Measurements from ENCODE around the gene OBP2A. TPM values are rescaled to one million over a fixed set of nuclear protein-coding genes. Genes with fewer than 3 reads are reported as not detected.

OBP2A gene
- total and polyA plus RNA-seq, 2 of the 8 experiments (the other 6 are each of a cell fraction or from before 2014, with no cell fraction given), result not detected

GRCh38 chr9:135551031-135551430 is 5.1 kb downstream of the OBP2A start:
- Histone ChIP-seq H3K79me1 (ENCODE audit: low read depth, low read length) (no peaks in the 10 kb centered on the region), H3K18ac (ENCODE audit: extremely low read depth, low read length) (no peak overlapping the region), H3K56ac (replicated peaks; ENCODE audit: insufficient read length, low read depth, low read length) (no peak overlapping the region), H3K4ac (replicated peaks; ENCODE audit: insufficient read length, low read depth, low read length) (no peak overlapping the region), H3K4me1 (replicated peaks in 1 of 4; ENCODE audit: control insufficient read depth in 3 of 4, insufficient read depth in 4 of 4, low read length in 3 of 4) (no peaks in the 10 kb centered on the region; a peak in 1 of 7 replicates), H3K79me2 (ENCODE audit: control insufficient read depth in 1 of 2, insufficient read depth in 2 of 2, low read length in 2 of 2) (no peaks in the 10 kb centered on the region), H3K27me3 (replicated peaks in 1 of 4; ENCODE audit: control insufficient read depth in 3 of 4, extremely low read depth in 1 of 4, insufficient read depth in 3 of 4, low read length in 3 of 4) (no peaks in the 10 kb centered on the region; a peak in 1 of 7 replicates), H2AFZ (ENCODE audit: low read length) (no peak overlapping the region), H2BK5ac (ENCODE audit: low read depth, low read length) (no peak overlapping the region), H3K9ac (replicated peaks in 1 of 4; ENCODE audit: extremely low read depth in 1 of 4, low read depth in 3 of 4, low read length in 3 of 4) (no peak overlapping the region), H3K9me3 (ENCODE audit: insufficient read depth in 2 of 2, low read depth in 1 of 2, low read length in 1 of 2) (no peaks in the 10 kb centered on the region), H2BK15ac (ENCODE audit: low read length) (no peak overlapping the region), H3K23me2 (ENCODE audit: low read depth, low read length) (no peaks in the 10 kb centered on the region), H2BK20ac (ENCODE audit: low read length) (no peak overlapping the region), H3K36me3 (ENCODE audit: control insufficient read depth in 2 of 4, insufficient read depth in 4 of 4, low read length in 3 of 4) (no peaks in the 10 kb centered on the region), H3K4me2 (ENCODE audit: insufficient read depth in 1 of 2, low read depth in 2 of 2, low read length in 2 of 2) (no peak overlapping the region), H2AK5ac (ENCODE audit: low read depth, low read length) (no peak overlapping the region), H4K5ac (ENCODE audit: insufficient read length, low read depth, low read length) (no peak overlapping the region), H2BK120ac (replicated peaks; ENCODE audit: low read depth, low read length) (no peak overlapping the region), H3K27ac (ENCODE audit: low read depth, low read length) (no peak overlapping the region), H2BK12ac (ENCODE audit: low read depth, low read length) (no peak overlapping the region), H4K20me1 (replicated peaks in 1 of 2; ENCODE audit: control insufficient read depth in 1 of 2, insufficient read depth in 2 of 2, low read length in 2 of 2) (no peaks in the 10 kb centered on the region), H3K14ac (ENCODE audit: insufficient read length) (no peak overlapping the region), H4K8ac (ENCODE audit: extremely low read depth, insufficient read depth, low read length) (no peak overlapping the region), H3K4me3 (ENCODE audit: extremely low read depth in 1 of 4, insufficient read depth in 2 of 4, low read depth in 3 of 4, low read length in 4 of 4) (no peak overlapping the region), H3K23ac (ENCODE audit: insufficient read length) (no peak overlapping the region), H4K91ac (replicated peaks; ENCODE audit: insufficient read length, low read length) (no peak overlapping the region)
- CTCF ChIA-PET (ENCODE audit: partially characterized antibody), result interaction anchor here (1.5 to 1.7 kb wide), 2 partner anchors 18 to 53 kb away, joined by 4 to 7 read pairs; no protein-coding TSS in a partner anchor
- DNase-seq (ENCODE audit: low read depth in 1 of 2, low spot score in 2 of 2) (no peak), FAIRE-seq (no peak)
- WGBS, 2 experiments (ENCODE audit: extremely low coverage in 1 of 2, insufficient coverage in 1 of 2, insufficient read length in 1 of 2, insufficient replicate concordance in 2 of 2, low coverage in 1 of 2, low lambda C conversion rate in 2 of 2, missing lambda C conversion rate in 1 of 2), result 91% methylated on average over 14 of the region's 14 CpGs; no CpG with 5 or more reads in 1 of the 2 experiments
- POLR2A ChIA-PET (ENCODE audit: partially characterized antibody), result interaction anchor here (1.9 kb wide), 1 partner anchor 45 kb away, joined by 5 read pairs; no protein-coding TSS in a partner anchor
- TF ChIP-seq HDAC6 (IDR thresholded peaks at IDR 0.05; ENCODE audit: low read depth, low read length), result no peak
- TF ChIP-seq NANOG (IDR thresholded peaks at IDR 0.05; ENCODE audit: insufficient read depth, low read depth, low read length, poor library complexity, severe bottlenecking), result no peak
- no peak for TF ChIP-seq TEAD4 (IDR thresholded peaks at IDR 0.05; ENCODE audit: low read depth, low read length)
- no peak for TF ChIP-seq CBX8 (IDR thresholded peaks at IDR 0.05; ENCODE audit: borderline replicate concordance, low read depth, low read length)
- TF ChIP-seq SIX5 (IDR thresholded peaks at IDR 0.05; ENCODE audit: low read depth, low read length), result no peak
- TF ChIP-seq POLR2AphosphoS5 (IDR thresholded peaks at IDR 0.05; ENCODE audit: low read depth, low read length), result no peak
- no peak for TF ChIP-seq SAP30 (IDR thresholded peaks at IDR 0.05; ENCODE audit: insufficient read depth, insufficient replicate concordance, low read length)
- no peak for TF ChIP-seq SP4 (IDR thresholded peaks at IDR 0.05; ENCODE audit: low read length)
- no peak for TF ChIP-seq SRF (IDR thresholded peaks at IDR 0.05; ENCODE audit: low read depth, low read length)
- TF ChIP-seq CTBP2 (IDR thresholded peaks at IDR 0.05; ENCODE audit: borderline replicate concordance, insufficient read depth, insufficient read length, low read length), result no peak
- TF ChIP-seq CEBPB (IDR thresholded peaks at IDR 0.05; ENCODE audit: low read depth, low read length), result no peak
- no peak for TF ChIP-seq EP300 (IDR thresholded peaks at IDR 0.05; ENCODE audit: borderline replicate concordance in 1 of 2, low read depth in 2 of 2, low read length in 2 of 2)
- no peak for TF ChIP-seq TCF12 (IDR thresholded peaks at IDR 0.05; ENCODE audit: low read depth, low read length)
- no peak for TF ChIP-seq PHF8 (conservative IDR thresholded peaks at IDR 0.05; ENCODE audit: low read depth, low read length)
- TF ChIP-seq MAFK (IDR thresholded peaks at IDR 0.05; ENCODE audit: low read depth, low read length), result no peak

Measured in H1 (cell line).